ENCODE data around the gene SLC6A20. TPM values are rescaled to one million over a fixed set of nuclear protein-coding genes. Genes with fewer than 3 reads are reported as not detected.

Gene SLC6A20
- total and polyA plus RNA-seq, 4 donors = 0.08 to 0.16 (median 0.10) TPM; not detected in 1

DNA sequence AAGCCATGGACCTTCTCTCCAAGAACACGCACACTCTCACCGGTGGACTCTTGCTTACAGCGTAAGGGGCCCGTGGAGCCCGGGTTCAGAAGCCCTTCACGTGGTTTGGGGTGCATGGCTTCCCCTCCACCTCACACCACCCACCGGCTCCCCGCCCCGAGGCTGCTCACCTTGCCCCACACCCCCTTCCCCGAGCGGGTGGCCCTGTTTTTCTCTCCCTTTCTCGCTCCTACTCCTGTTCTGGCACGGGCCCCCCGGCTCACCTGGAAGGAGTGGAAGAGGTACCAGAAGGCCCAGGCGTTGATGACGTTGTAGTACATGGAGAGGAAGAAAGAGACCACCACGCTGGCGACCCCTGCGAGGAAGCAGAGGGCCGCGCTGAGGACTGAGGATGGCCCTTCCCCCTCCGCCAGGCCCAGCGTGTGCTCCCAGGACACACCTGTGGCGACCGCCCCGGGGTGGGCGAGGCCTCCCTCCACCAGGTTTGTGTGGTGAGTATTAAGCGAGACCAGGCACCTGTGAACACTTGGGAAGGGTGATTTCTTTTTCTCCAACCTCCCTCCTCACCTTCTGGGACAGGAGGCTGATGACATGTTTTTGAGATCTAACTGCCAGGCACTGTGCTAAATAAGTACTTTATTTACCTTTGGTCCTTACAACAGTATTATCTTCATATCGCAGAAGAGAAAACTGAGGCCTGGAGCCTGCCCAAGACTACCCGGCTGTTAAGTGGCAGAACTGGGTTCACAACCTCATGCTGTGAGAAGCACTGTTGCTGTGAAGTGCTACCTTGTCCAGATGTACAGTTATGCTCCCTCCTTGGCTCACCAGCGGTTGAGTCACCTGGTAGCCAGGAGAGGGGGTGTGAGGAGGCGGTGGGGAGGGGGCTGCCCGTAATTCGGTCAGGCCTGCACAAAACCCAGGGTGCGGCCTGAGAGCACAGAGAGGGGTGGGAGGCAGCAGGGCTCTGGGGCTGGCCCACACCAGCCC, 16.3 kb downstream of the SLC6A20 start:
- DNase-seq (ENCODE audit: low spot score) = no peak
- Histone ChIP-seq H3K4me1 (ENCODE audit: control insufficient read depth in 4 of 4, insufficient read depth in 4 of 4, low read length in 3 of 4) (peaks cover 0 to 13% (median 7%) of the 10 kb centered on the region in 4 donors), H3K27me3 (ENCODE audit: control insufficient read depth in 4 of 4, insufficient read depth in 4 of 4, low read length in 3 of 4) (no peaks in the 10 kb centered on the region), H3K27ac (ENCODE audit: low read depth in 1 of 2, low read length in 2 of 2) (no peak overlapping the region), H3K4me3 (ENCODE audit: low read depth in 1 of 3, low read length in 3 of 3) (no peak overlapping the region), H3K36me3 (ENCODE audit: control insufficient read depth in 4 of 4, insufficient read depth in 3 of 4, low read depth in 1 of 4, low read length in 3 of 4) (no peaks in the 10 kb centered on the region), H3K9ac (ENCODE audit: low read depth in 1 of 2, low read length in 2 of 2) (no peak overlapping the region), H3K9me3 (ENCODE audit: control insufficient read depth in 4 of 4, low read length in 3 of 4) (no peaks in the 10 kb centered on the region)
- TF ChIP-seq RAD21 (IDR thresholded peaks at IDR 0.05) (no peak), HNF4A (conservative IDR thresholded peaks at IDR 0.05) (no peak), YY1 (IDR thresholded peaks at IDR 0.05) (no peak), FOXA2 (IDR thresholded peaks at IDR 0.05) (no peak)
- TF ChIP-seq, protein P1, sequence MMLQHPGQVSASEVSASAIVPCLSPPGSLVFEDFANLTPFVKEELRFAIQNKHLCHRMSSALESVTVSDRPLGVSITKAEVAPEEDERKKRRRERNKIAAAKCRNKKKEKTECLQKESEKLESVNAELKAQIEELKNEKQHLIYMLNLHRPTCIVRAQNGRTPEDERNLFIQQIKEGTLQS (IDR thresholded peaks at IDR 0.05) = no peak
- TF ChIP-seq, protein P2, sequence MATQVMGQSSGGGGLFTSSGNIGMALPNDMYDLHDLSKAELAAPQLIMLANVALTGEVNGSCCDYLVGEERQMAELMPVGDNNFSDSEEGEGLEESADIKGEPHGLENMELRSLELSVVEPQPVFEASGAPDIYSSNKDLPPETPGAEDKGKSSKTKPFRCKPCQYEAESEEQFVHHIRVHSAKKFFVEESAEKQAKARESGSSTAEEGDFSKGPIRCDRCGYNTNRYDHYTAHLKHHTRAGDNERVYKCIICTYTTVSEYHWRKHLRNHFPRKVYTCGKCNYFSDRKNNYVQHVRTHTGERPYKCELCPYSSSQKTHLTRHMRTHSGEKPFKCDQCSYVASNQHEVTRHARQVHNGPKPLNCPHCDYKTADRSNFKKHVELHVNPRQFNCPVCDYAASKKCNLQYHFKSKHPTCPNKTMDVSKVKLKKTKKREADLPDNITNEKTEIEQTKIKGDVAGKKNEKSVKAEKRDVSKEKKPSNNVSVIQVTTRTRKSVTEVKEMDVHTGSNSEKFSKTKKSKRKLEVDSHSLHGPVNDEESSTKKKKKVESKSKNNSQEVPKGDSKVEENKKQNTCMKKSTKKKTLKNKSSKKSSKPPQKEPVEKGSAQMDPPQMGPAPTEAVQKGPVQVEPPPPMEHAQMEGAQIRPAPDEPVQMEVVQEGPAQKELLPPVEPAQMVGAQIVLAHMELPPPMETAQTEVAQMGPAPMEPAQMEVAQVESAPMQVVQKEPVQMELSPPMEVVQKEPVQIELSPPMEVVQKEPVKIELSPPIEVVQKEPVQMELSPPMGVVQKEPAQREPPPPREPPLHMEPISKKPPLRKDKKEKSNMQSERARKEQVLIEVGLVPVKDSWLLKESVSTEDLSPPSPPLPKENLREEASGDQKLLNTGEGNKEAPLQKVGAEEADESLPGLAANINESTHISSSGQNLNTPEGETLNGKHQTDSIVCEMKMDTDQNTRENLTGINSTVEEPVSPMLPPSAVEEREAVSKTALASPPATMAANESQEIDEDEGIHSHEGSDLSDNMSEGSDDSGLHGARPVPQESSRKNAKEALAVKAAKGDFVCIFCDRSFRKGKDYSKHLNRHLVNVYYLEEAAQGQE (IDR thresholded peaks at IDR 0.05) = no peak
- WGBS = 95% methylated on average over 35 of the region's 35 CpGs

DNA sequence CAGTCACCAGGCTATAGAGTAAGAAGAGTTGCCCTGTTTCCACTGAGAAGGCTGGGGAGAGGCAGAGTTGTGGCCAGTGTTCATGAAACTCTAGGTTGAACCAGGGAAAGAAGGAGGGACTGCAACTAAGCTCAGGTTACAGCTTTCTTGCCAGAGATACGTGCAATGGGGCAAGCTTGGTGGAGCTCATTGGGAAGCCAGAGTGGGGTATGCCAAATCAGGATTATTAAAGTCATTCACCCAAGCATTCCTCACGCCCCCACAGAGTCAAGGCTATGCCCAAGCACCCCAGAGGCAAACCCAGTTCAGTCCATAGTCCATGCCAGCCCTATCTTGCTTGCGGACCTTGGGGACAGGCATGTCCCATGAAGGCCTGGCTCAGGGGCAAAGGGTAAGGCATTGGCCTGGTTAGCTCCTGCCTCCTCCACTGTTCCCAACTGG, 17.6 kb downstream of the SLC6A20 start:
- H3K27ac ChIP-seq (ENCODE audit: low read depth in 1 of 2, low read length in 2 of 2) = no peak overlapping the region
- no peaks in the 10 kb centered on the region for H3K36me3 ChIP-seq (ENCODE audit: control insufficient read depth in 4 of 4, insufficient read depth in 3 of 4, low read depth in 1 of 4, low read length in 3 of 4)
- no peaks in the 10 kb centered on the region for H3K27me3 ChIP-seq (ENCODE audit: control insufficient read depth in 4 of 4, insufficient read depth in 4 of 4, low read length in 3 of 4)
- WGBS = 45% methylated on average over 3 of the region's 3 CpGs
- no peaks in the 10 kb centered on the region for H3K9me3 ChIP-seq (ENCODE audit: control insufficient read depth in 4 of 4, low read length in 3 of 4)
- H3K4me1 ChIP-seq (ENCODE audit: control insufficient read depth in 4 of 4, insufficient read depth in 4 of 4, low read length in 3 of 4) = peaks cover 0 to 13% (median 7%) of the 10 kb centered on the region in 4 donors
- no peak overlapping the region for H3K4me3 ChIP-seq (ENCODE audit: low read depth in 1 of 3, low read length in 3 of 3)
- H3K9ac ChIP-seq (ENCODE audit: low read depth in 1 of 2, low read length in 2 of 2) = no peak overlapping the region
- DNase-seq (ENCODE audit: low spot score) = no peak
- TF ChIP-seq, protein P1 (IDR thresholded peaks at IDR 0.05) = no peak
- TF ChIP-seq HNF4A (conservative IDR thresholded peaks at IDR 0.05) = peak; percentile 64 to 77
- TF ChIP-seq SP1 (IDR thresholded peaks at IDR 0.05) = peak; percentile 23
- peak; percentile 30 to 33 for TF ChIP-seq RXRA (IDR thresholded peaks at IDR 0.05)
- no peak for TF ChIP-seq FOXA2 (IDR thresholded peaks at IDR 0.05)
- TF ChIP-seq, protein P3, sequence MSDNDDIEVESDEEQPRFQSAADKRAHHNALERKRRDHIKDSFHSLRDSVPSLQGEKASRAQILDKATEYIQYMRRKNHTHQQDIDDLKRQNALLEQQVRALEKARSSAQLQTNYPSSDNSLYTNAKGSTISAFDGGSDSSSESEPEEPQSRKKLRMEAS (IDR thresholded peaks at IDR 0.05) = no peak

DNA sequence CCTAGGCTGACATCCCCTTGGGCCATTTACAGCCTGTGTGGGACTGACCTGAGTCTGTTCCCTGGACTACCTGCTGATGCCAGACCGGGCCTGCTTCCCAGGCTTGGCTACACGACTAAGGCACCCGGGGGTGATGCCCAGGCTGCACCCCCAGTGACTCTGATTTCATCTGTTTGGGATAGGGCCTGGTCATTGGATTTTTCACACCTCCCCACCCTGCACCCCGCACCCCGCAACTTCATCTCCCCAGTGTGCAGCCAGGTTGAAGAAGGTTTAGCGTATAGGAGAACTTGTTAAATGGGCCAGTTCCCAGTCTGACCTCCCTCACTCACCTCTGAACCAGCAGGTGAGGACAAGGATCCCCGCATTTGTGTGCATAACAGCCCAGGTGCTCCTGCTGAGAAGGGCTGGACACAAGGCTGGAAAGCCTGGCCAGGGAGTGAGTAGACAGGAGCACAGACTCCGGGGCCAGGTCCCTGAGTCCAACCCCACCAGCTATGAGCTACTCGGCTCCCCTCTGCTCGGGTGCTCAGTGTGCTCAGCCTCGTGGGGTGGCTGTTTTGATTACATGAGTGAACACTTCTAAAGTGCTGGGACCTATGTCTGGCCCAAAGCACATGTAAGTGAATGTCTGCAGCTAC, 18.5 kb downstream of the SLC6A20 start:
- Histone ChIP-seq H3K4me1 (ENCODE audit: control insufficient read depth in 4 of 4, insufficient read depth in 4 of 4, low read length in 3 of 4) (peaks cover 0 to 13% (median 7%) of the 10 kb centered on the region in 4 donors), H3K9me3 (ENCODE audit: control insufficient read depth in 4 of 4, low read length in 3 of 4) (no peaks in the 10 kb centered on the region), H3K4me3 (ENCODE audit: low read depth in 1 of 3, low read length in 3 of 3) (no peak overlapping the region), H3K36me3 (ENCODE audit: control insufficient read depth in 4 of 4, insufficient read depth in 3 of 4, low read depth in 1 of 4, low read length in 3 of 4) (no peaks in the 10 kb centered on the region), H3K27ac (ENCODE audit: low read depth in 1 of 2, low read length in 2 of 2) (no peak overlapping the region), H3K27me3 (ENCODE audit: control insufficient read depth in 4 of 4, insufficient read depth in 4 of 4, low read length in 3 of 4) (no peaks in the 10 kb centered on the region), H3K9ac (ENCODE audit: low read depth in 1 of 2, low read length in 2 of 2) (no peak overlapping the region)
- DNase-seq (ENCODE audit: low spot score) = no peak
- 92% methylated on average over 11 of the region's 11 CpGs for WGBS
- no peak for TF ChIP-seq TAF1 (conservative IDR thresholded peaks at IDR 0.05)
- TF ChIP-seq, protein P3 (IDR thresholded peaks at IDR 0.05) = no peak
- TF ChIP-seq EGR1 (IDR thresholded peaks at IDR 0.05; ENCODE audit: low read depth in 2 of 2) = no peak
- TF ChIP-seq SP1 (IDR thresholded peaks at IDR 0.05) = no peak
- no peak for TF ChIP-seq FOXA1 (IDR thresholded peaks at IDR 0.05)
- no peak for TF ChIP-seq YY1 (IDR thresholded peaks at IDR 0.05)
- TF ChIP-seq RXRA (IDR thresholded peaks at IDR 0.05) = no peak
- no peak for TF ChIP-seq FOXA2 (IDR thresholded peaks at IDR 0.05)
- TF ChIP-seq HNF4G (IDR thresholded peaks at IDR 0.05) = no peak
- TF ChIP-seq GABPA (IDR thresholded peaks at IDR 0.05 in 1 of 2, conservative IDR thresholded peaks at IDR 0.05 in 1 of 2) = no peak
- TF ChIP-seq, protein P2 (IDR thresholded peaks at IDR 0.05) = no peak
